ENCODE results near the gene DRD3. TPM values are rescaled to one million over a fixed set of nuclear protein-coding genes. Genes with fewer than 3 reads are reported as not detected.

Gene DRD3
- total RNA-seq, 1 donor from 2014 or later, result not detected

- Mint-ChIP-seq H3K36me3 (peaks cover 2% of the 10 kb centered on the region), H3K27me3 (ENCODE audit: insufficient read depth, low read depth) (no peaks in the 10 kb centered on the region)
- no peak for TF ChIP-seq EZH2 (IDR thresholded peaks at IDR 0.05)
- TF ChIP-seq CTCF (IDR thresholded peaks at IDR 0.05), result no peak
- TF ChIP-seq EZH2phosphoT487 (IDR thresholded peaks at IDR 0.05), result no peak
Observed at GRCh38 chr3:114128231-114128630, 50.6 kb downstream of the DRD3 start.

GRCh38 chr3:114127517-114127916 lies 51.3 kb downstream of the DRD3 start:
- H3K27ac ChIP-seq, result no peak overlapping the region
- no peak overlapping the region for H3K9ac ChIP-seq
- H3K36me3 ChIP-seq, result no peaks in the 10 kb centered on the region
- no peak overlapping the region for H3K27ac Mint-ChIP-seq
- H3K4me1 Mint-ChIP-seq, result peaks cover 5% of the 10 kb centered on the region
- no peak for TF ChIP-seq CTCF (IDR thresholded peaks at IDR 0.05)
- no peak for TF ChIP-seq EZH2 (IDR thresholded peaks at IDR 0.05)
- no peak for TF ChIP-seq EZH2phosphoT487 (IDR thresholded peaks at IDR 0.05)
- no peak overlapping the region for H3K4me2 ChIP-seq
- peaks cover 6% of the 10 kb centered on the region for H3K9me3 Mint-ChIP-seq
- H3F3A ChIP-seq (ENCODE audit: low read depth), result no peaks in the 10 kb centered on the region
- no peaks in the 10 kb centered on the region for H3K9me3 ChIP-seq (ENCODE audit: low read depth)
- H3K79me2 ChIP-seq (ENCODE audit: low read depth), result no peaks in the 10 kb centered on the region
- no peaks in the 10 kb centered on the region for H3K27me3 Mint-ChIP-seq (ENCODE audit: insufficient read depth, low read depth)
- peaks cover 4% of the 10 kb centered on the region for H3K4me1 ChIP-seq
- no peak overlapping the region for H2AFZ ChIP-seq (replicated peaks)
- no peak overlapping the region for H3K4me3 ChIP-seq
- H3K27me3 ChIP-seq, result no peaks in the 10 kb centered on the region
- no peak overlapping the region for H3K4me3 Mint-ChIP-seq
- no peaks in the 10 kb centered on the region for H4K20me1 ChIP-seq (ENCODE audit: low read depth)
- DNase-seq (ENCODE audit: low spot score), result no peak
- peaks cover 2% of the 10 kb centered on the region for H3K36me3 Mint-ChIP-seq

More at GRCh38 chr3:114128231-114128630, 50.6 kb downstream of the DRD3 start:
- no peaks in the 10 kb centered on the region for H3K9me3 ChIP-seq (ENCODE audit: low read depth)
- H3K27me3 ChIP-seq, result no peaks in the 10 kb centered on the region
- Mint-ChIP-seq H3K27ac (no peak overlapping the region), H3K4me1 (no peaks in the 10 kb centered on the region), H3K9me3 (peaks cover 6% of the 10 kb centered on the region), H3K4me3 (no peak overlapping the region)
- no peak overlapping the region for H3K27ac ChIP-seq
- H3K9ac ChIP-seq, result no peak overlapping the region
- no peaks in the 10 kb centered on the region for H3F3A ChIP-seq (ENCODE audit: low read depth)
- H2AFZ ChIP-seq (replicated peaks), result no peak overlapping the region
- DNase-seq (ENCODE audit: low spot score), result no peak
- no peaks in the 10 kb centered on the region for H3K36me3 ChIP-seq
- no peak overlapping the region for H3K4me2 ChIP-seq
- no peaks in the 10 kb centered on the region for H4K20me1 ChIP-seq (ENCODE audit: low read depth)
- H3K4me3 ChIP-seq, result no peak overlapping the region
- H3K79me2 ChIP-seq (ENCODE audit: low read depth), result no peaks in the 10 kb centered on the region
- H3K4me1 ChIP-seq, result no peaks in the 10 kb centered on the region

GRCh38 chr3:114126461-114126860 lies 52.4 kb downstream of the DRD3 start:
- Mint-ChIP-seq H3K36me3 (peaks cover 2% of the 10 kb centered on the region), H3K27ac (no peak overlapping the region), H3K27me3 (ENCODE audit: insufficient read depth, low read depth) (no peaks in the 10 kb centered on the region), H3K9me3 (peaks cover 6% of the 10 kb centered on the region), H3K4me1 (peaks cover 13% of the 10 kb centered on the region), H3K4me3 (peak overlapping the region; percentile 43)
- no peak for DNase-seq (ENCODE audit: low spot score)
- Histone ChIP-seq H3K36me3 (no peaks in the 10 kb centered on the region), H3F3A (ENCODE audit: low read depth) (no peaks in the 10 kb centered on the region), H3K79me2 (ENCODE audit: low read depth) (no peaks in the 10 kb centered on the region), H3K9me3 (ENCODE audit: low read depth) (no peaks in the 10 kb centered on the region), H3K27me3 (no peaks in the 10 kb centered on the region), H4K20me1 (ENCODE audit: low read depth) (no peaks in the 10 kb centered on the region), H3K9ac (no peak overlapping the region), H3K27ac (no peak overlapping the region), H3K4me2 (no peak overlapping the region), H3K4me1 (peaks cover 11% of the 10 kb centered on the region), H2AFZ (replicated peaks) (no peak overlapping the region), H3K4me3 (no peak overlapping the region)
- TF ChIP-seq CTCF (IDR thresholded peaks at IDR 0.05) (no peak), EZH2phosphoT487 (IDR thresholded peaks at IDR 0.05) (no peak), EZH2 (IDR thresholded peaks at IDR 0.05) (no peak)

Measured in neural progenitor cell (in vitro differentiated cells).